Neuronal stem cell (in vitro differentiated cells): Measurements from ENCODE around the gene FBXL20.
"Not testable (repeated sequence)": the region's sequence is repeated elsewhere in the genome, so short reads cannot be mapped to it uniquely, and the experiment has no call there.

ENCODE experiments used
- DNase-seq: peaks from one replicate; pipeline ENCODE4 v3.0.0-alpha.2; 2013; ENCODE audit warnings: low spot score
- H2AFZ ChIP-seq: one replicate; pipeline ENCODE4 v1.6.1; 2013; ENCODE audit warnings: mild to moderate bottlenecking, low read length, inconsistent platforms
- H2AK5ac ChIP-seq: 2 replicates; pipeline ENCODE4 v1.6.1; 2013; ENCODE audit warnings: low read depth, mild to moderate bottlenecking, inconsistent platforms, low read length, moderate library complexity, mixed read lengths
- H2BK120ac ChIP-seq: 2 replicates; pipeline ENCODE4 v1.6.1; 2013; ENCODE audit warnings: low read depth, mild to moderate bottlenecking, inconsistent platforms, low read length, moderate library complexity, mixed read lengths
- H2BK12ac ChIP-seq: one replicate; pipeline ENCODE4 v1.6.1; 2013; ENCODE audit warnings: low read length, inconsistent platforms
- H2BK15ac ChIP-seq: 2 replicates; pipeline ENCODE4 v1.6.1; 2013; ENCODE audit warnings: mild to moderate bottlenecking, low read length, inconsistent platforms, mixed read lengths
- H2BK5ac ChIP-seq: one replicate; pipeline ENCODE4 v1.6.1; 2013; ENCODE audit warnings: inconsistent platforms, mild to moderate bottlenecking, low read length, moderate library complexity
- H3K14ac ChIP-seq: one replicate; pipeline ENCODE4 v1.6.1; 2013; ENCODE audit warnings: low read length, inconsistent platforms
- H3K18ac ChIP-seq: 2 replicates; pipeline ENCODE4 v1.6.1; 2013; ENCODE audit warnings: low read length, inconsistent platforms
- H3K23ac ChIP-seq: 2 replicates; pipeline ENCODE4 v1.6.1; 2013; ENCODE audit warnings: low read depth, mild to moderate bottlenecking, mixed read lengths, low read length, inconsistent platforms; ENCODE audit not compliant: poor library complexity
- H3K27ac ChIP-seq: replicated peaks from 3 replicates; pipeline ENCODE4 v1.5.1; 2013; ENCODE audit warnings: low read length, inconsistent platforms
- H3K27me3 ChIP-seq, 3 experiments: 2 replicates each; pipeline ENCODE4 v1.6.1; 2013; ENCODE audit warnings: low read length in 3 of 3, mild to moderate bottlenecking in 2 of 3, inconsistent platforms in 1 of 3, low read depth in 1 of 3, mixed read lengths in 1 of 3, moderate library complexity in 1 of 3; ENCODE audit not compliant: control insufficient read depth in 3 of 3, insufficient read depth in 3 of 3
- H3K36me3 ChIP-seq, 2 donors: replicated peaks in 1 of 2; 2 replicates each; pipeline ENCODE4 v1.6.1; 2013; ENCODE audit warnings: low read length in 2 of 2; ENCODE audit not compliant: control insufficient read depth in 2 of 2, insufficient read depth in 2 of 2
- H3K4ac ChIP-seq: 2 replicates; pipeline ENCODE4 v1.6.1; 2013; ENCODE audit warnings: inconsistent platforms, mild to moderate bottlenecking, low read length, moderate library complexity
- H3K4me1 ChIP-seq, 2 donors: 1 replicate in 1 of 2; 2 replicates in 1 of 2; pipeline ENCODE4 v1.6.1; 2013; ENCODE audit warnings: low read length in 2 of 2, low read depth in 1 of 2; ENCODE audit not compliant: control insufficient read depth in 2 of 2, insufficient read depth in 1 of 2
- H3K4me2 ChIP-seq: one replicate; pipeline ENCODE4 v1.6.1; 2013; ENCODE audit warnings: mild to moderate bottlenecking, low read length, inconsistent platforms; ENCODE audit not compliant: insufficient read depth, poor library complexity, severe bottlenecking
- H3K4me3 ChIP-seq, 2 donors: 2 replicates each; pipeline ENCODE4 v1.5.1; 2013; ENCODE audit warnings: low read length in 2 of 2, mild to moderate bottlenecking in 2 of 2, inconsistent platforms in 1 of 2, moderate library complexity in 1 of 2
- H3K79me1 ChIP-seq: one replicate; pipeline ENCODE4 v1.6.1; 2013; ENCODE audit warnings: low read depth, mild to moderate bottlenecking, inconsistent platforms, low read length, moderate library complexity
- H3K9ac ChIP-seq: one replicate; pipeline ENCODE4 v1.6.1; 2013; ENCODE audit warnings: mild to moderate bottlenecking, low read depth, low read length, inconsistent platforms; ENCODE audit not compliant: poor library complexity
- H3K9me3 ChIP-seq, 2 donors: replicated peaks in 1 of 2; 2 replicates each; pipeline versions ENCODE3 to v1.6.1; 2013; ENCODE audit warnings: low read length in 2 of 2, mild to moderate bottlenecking in 2 of 2, inconsistent platforms in 1 of 2, low read depth in 1 of 2, mixed read lengths in 1 of 2, moderate library complexity in 1 of 2; ENCODE audit not compliant: control insufficient read depth in 2 of 2, insufficient read depth in 1 of 2
- H4K8ac ChIP-seq: one replicate; pipeline ENCODE4 v1.6.1; 2013; ENCODE audit warnings: low read depth, mild to moderate bottlenecking, inconsistent platforms, low read length, moderate library complexity
- H4K91ac ChIP-seq: one replicate; pipeline ENCODE4 v1.6.1; 2013; ENCODE audit warnings: low read length, low read depth, mild to moderate bottlenecking, inconsistent platforms; ENCODE audit not compliant: poor library complexity
- WGBS, 2 donors: extraction: QIAGEN DNeasy Blood & Tissue Kit; methylation state at CpG; one replicate each; pipeline ENCODE4 v1.1.7; 2013; ENCODE audit warnings: missing lambda C conversion rate in 2 of 2, mixed read lengths in 1 of 2; ENCODE audit not compliant: insufficient read length in 2 of 2, insufficient replicate concordance in 1 of 2; ENCODE audit errors: extremely low coverage in 2 of 2; 5-methylcytosine and 5-hydroxymethylcytosine counted together

Gene FBXL20

DNA sequence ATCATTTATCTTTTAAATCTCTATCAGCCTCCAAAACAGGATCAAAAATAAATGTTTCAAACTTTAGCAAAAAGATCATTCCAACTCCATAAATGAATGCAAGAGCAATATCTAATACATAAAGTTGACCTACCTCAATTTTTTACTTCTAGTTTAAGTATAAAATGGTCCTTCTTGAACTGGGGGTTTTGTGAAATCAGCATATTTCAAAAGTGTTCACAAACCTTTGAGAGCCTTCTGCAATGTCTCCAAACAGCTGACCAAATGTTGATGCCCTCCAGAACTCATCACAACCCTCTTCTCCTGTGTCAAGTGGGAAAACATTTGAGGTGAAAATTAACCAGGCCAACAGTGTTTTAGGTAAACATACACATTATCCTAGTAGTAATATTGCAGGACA lies 41.9 kb upstream of the FBXL20 start:
- Histone ChIP-seq H2BK12ac (no peak overlapping the region), H3K4ac (no peak overlapping the region), H3K27ac (no peak overlapping the region), H3K4me1 (no peaks in the 10 kb centered on the region), H4K8ac (no peak overlapping the region), H4K91ac (no peak overlapping the region), H3K14ac (no peak overlapping the region), H3K4me2 (no peak overlapping the region), H3K79me1 (peaks cover 3% of the 10 kb centered on the region), H2BK5ac (no peak overlapping the region), H2AK5ac (no peak overlapping the region), H3K9me3 (no peaks in the 10 kb centered on the region), H3K36me3 (peaks cover 13 to 91% of the 10 kb centered on the region in 2 donors), H3K18ac (no peak overlapping the region), H2BK15ac (no peak overlapping the region), H3K23ac (no peak overlapping the region), H3K4me3 (no peak overlapping the region), H3K9ac (no peak overlapping the region), H2BK120ac (no peak overlapping the region), H3K27me3 (no peaks in the 10 kb centered on the region), H2AFZ (no peak overlapping the region)
- DNase-seq: no peak

DNA sequence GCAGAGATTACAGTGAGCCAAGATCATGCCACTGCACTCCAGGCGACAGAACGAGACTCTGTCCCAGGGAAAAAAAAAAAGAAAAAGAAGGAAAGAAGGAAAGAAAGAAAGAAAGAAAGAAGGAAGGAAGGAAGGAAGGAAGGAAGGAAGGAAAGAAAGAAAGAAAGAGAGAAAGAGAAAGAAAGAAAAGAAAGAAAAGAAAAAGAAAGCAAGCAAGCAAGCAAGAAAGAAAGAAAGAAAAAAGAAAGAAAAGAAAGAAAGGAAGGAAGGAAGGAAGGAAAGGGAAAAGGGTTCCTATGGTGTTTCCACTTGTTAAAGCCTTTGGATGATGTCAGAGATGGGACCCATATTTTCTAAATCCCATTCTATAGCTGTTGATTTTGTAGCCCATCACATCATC lies 38.4 kb upstream of the FBXL20 start:
- not testable (repeated sequence) for H3K27ac ChIP-seq, H2BK12ac ChIP-seq, H3K18ac ChIP-seq, H3K79me1 ChIP-seq, H2AK5ac ChIP-seq, H3K4me2 ChIP-seq, H2BK120ac ChIP-seq, H2BK5ac ChIP-seq, H3K14ac ChIP-seq, H2BK15ac ChIP-seq, H4K8ac ChIP-seq, H3K4me3 ChIP-seq, H2AFZ ChIP-seq, H3K27me3 ChIP-seq, H4K91ac ChIP-seq, H3K9me3 ChIP-seq, DNase-seq, H3K4ac ChIP-seq, H3K9ac ChIP-seq, H3K4me1 ChIP-seq, H3K23ac ChIP-seq
- no CpG with 5 or more reads among the region's 2 CpGs for WGBS, 2 donors
- H3K36me3 ChIP-seq: peaks cover 13 to 87% of the 10 kb centered on the region in 2 donors

DNA sequence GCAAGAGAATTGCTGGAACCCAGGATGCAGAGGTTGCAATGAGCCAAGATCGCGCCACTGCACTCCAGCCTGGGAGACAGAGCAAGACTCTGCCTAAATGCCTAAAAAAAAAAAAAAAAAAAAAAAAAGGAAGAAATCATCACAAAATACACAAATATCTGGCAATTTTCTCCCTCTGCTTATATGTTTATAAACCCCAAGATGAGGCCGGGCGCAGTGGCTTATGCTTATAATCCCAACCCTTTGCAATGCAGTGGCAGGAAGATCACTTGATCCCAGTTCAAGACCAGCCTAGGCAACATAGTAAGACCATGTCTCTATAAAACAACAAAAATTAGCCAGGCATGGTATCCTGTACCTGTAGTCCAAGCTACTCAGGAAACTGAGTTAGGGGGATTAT lies 28.2 kb upstream of the FBXL20 start:
- no peaks in the 10 kb centered on the region for H3K79me1 ChIP-seq
- no peaks in the 10 kb centered on the region for H3K27me3 ChIP-seq
- no peak overlapping the region for H2BK15ac ChIP-seq
- DNase-seq: no peak
- no peak overlapping the region for H3K23ac ChIP-seq
- H2AFZ ChIP-seq: no peak overlapping the region
- H3K27ac ChIP-seq: no peak overlapping the region
- no peak overlapping the region for H3K14ac ChIP-seq
- H3K9ac ChIP-seq: no peak overlapping the region
- H4K8ac ChIP-seq: no peak overlapping the region
- H3K9me3 ChIP-seq: no peaks in the 10 kb centered on the region
- H3K4me2 ChIP-seq: no peak overlapping the region
- no peak overlapping the region for H2BK120ac ChIP-seq
- H4K91ac ChIP-seq: no peak overlapping the region
- H2AK5ac ChIP-seq: no peak overlapping the region
- H3K18ac ChIP-seq: no peak overlapping the region
- no peaks in the 10 kb centered on the region for H3K4me1 ChIP-seq
- no CpG with 5 or more reads among the region's 4 CpGs for WGBS, 2 donors
- no peak overlapping the region for H2BK5ac ChIP-seq
- H3K36me3 ChIP-seq: peaks cover 27 to 94% of the 10 kb centered on the region in 2 donors
- H3K4me3 ChIP-seq: no peak overlapping the region
- no peak overlapping the region for H2BK12ac ChIP-seq
- no peak overlapping the region for H3K4ac ChIP-seq

DNA sequence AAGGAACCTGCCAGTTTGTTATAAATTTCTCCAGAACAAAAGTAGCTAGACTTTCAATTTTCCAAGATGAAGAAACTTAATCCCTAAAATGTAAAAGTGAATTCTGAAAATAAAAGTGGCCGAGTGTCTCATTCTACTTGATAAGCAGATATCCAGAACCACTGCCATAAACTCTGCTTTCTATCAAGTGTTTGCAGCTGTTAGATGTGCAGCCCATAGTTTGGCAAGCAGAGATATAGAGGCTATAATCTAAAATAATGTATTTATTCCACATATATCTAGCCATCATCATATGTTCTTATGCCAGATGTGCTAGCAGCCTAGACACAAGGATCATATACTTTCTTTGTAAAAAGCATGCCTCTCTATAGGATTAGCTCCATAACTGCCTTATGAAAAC lies 14.7 kb upstream of the FBXL20 start:
- Histone ChIP-seq H3K27me3 (no peaks in the 10 kb centered on the region), H3K79me1 (no peaks in the 10 kb centered on the region), H2BK120ac (no peak overlapping the region), H4K91ac (no peak overlapping the region), H3K4ac (no peak overlapping the region), H2AFZ (no peak overlapping the region), H2AK5ac (no peak overlapping the region), H4K8ac (no peak overlapping the region), H3K9ac (no peak overlapping the region), H3K23ac (no peak overlapping the region), H3K4me2 (no peak overlapping the region), H2BK5ac (no peak overlapping the region), H3K18ac (no peak overlapping the region), H3K14ac (no peak overlapping the region), H2BK15ac (no peak overlapping the region), H3K4me3 (no peak overlapping the region), H3K4me1 (no peaks in the 10 kb centered on the region), H3K36me3 (peaks cover 27 to 85% of the 10 kb centered on the region in 2 donors), H3K27ac (no peak overlapping the region), H3K9me3 (no peaks in the 10 kb centered on the region), H2BK12ac (no peak overlapping the region)
- WGBS, 2 donors: no CpG with 5 or more reads among the region's 1 CpG
- DNase-seq: no peak
